GM18498 (cell line): ENCODE results near the gene AKT1.
"Not testable (repeated sequence)": the region's sequence is repeated elsewhere in the genome, so short reads cannot be mapped to it uniquely, and the experiment has no call there.

Source experiments
- ATAC-seq: cut with Tn5 transposase; IDR thresholded peaks from one replicate; pipeline ENCODE4 v1.9.1; 2021; ENCODE audit warnings: mild to moderate bottlenecking, moderate library complexity; ENCODE audit not compliant: unreplicated experiment

AKT1 gene

GRCh38 chr14:104741108-104741802, 54.3 kb downstream of the AKT1 start:
- no peak for ATAC-seq

- no peak for ATAC-seq
Measured at GRCh38 chr14:104739546-104740516, 55.7 kb downstream of the AKT1 start.

- ATAC-seq = no peak
Measured at GRCh38 chr14:104739026-104739425, 56.5 kb downstream of the AKT1 start.

GRCh38 chr14:104738375-104739019, 57.1 kb downstream of the AKT1 start:
- no peak for ATAC-seq

- ATAC-seq = no peak
Measured at GRCh38 chr14:104735830-104736642, 59.5 kb downstream of the AKT1 start.

GRCh38 chr14:104734991-104735779, 60.4 kb downstream of the AKT1 start:
- ATAC-seq = no peak

- no peak for ATAC-seq
Measured at GRCh38 chr14:104734601-104734990, 61.0 kb downstream of the AKT1 start.

- no peak for ATAC-seq
Measured at GRCh38 chr14:104734051-104734587, 61.4 kb downstream of the AKT1 start.

GRCh38 chr14:104732931-104733681, 62.4 kb downstream of the AKT1 start:
- no peak for ATAC-seq

GRCh38 chr14:104732355-104732804, 63.2 kb downstream of the AKT1 start:
- no peak for ATAC-seq

GRCh38 chr14:104731320-104732294, 63.9 kb downstream of the AKT1 start:
- no peak for ATAC-seq

GRCh38 chr14:104730487-104730886, 65.1 kb downstream of the AKT1 start:
- ATAC-seq = no peak

GRCh38 chr14:104729835-104730181, 65.7 kb downstream of the AKT1 start:
- ATAC-seq = no peak

- ATAC-seq = not testable (repeated sequence)
Measured at GRCh38 chr14:104729176-104729834, 66.2 kb downstream of the AKT1 start.

GRCh38 chr14:104728631-104729030, 66.9 kb downstream of the AKT1 start:
- no peak for ATAC-seq

GRCh38 chr14:104726600-104727451, 68.7 kb downstream of the AKT1 start:
- no peak for ATAC-seq
